DND-41 (cell line): ENCODE results near the gene STOML3.
A peak's percentile ranks its signal among the peaks of the same experiment; 100 is the strongest.

ENCODE experiments used
- ATAC-seq: fragments of 200-7000 bp; cut with Tn5 transposase; 3 replicates; pipeline ENCODE4 v1.9.1; 2021; ENCODE audit warnings: low read depth; ENCODE audit not compliant: insufficient read depth
- DNase-seq: peaks from one replicate; pipeline ENCODE4 v3.0.0-alpha.2; 2020
- H2AFZ ChIP-seq: 2 replicates; pipeline ENCODE4 v1.6.0; 2012; ENCODE audit warnings: low read depth, low read length
- H3K27ac ChIP-seq: 2 replicates; pipeline ENCODE4 v1.5.1; 2012; ENCODE audit warnings: low read length, inconsistent platforms
- H3K27me3 ChIP-seq: fragments of 200-600 bp; sonication (generic); 2 replicates; pipeline ENCODE4 v1.6.0; 2012; ENCODE audit warnings: low read length, mild to moderate bottlenecking, inconsistent platforms; ENCODE audit not compliant: insufficient read depth, poor library complexity
- H3K36me3 ChIP-seq: 2 replicates; pipeline ENCODE4 v1.5.1; 2012; ENCODE audit warnings: low read length, inconsistent platforms; ENCODE audit not compliant: insufficient read depth
- H3K4me1 ChIP-seq: 2 replicates; pipeline ENCODE4 v1.5.1; 2012; ENCODE audit warnings: mild to moderate bottlenecking, low read length; ENCODE audit not compliant: insufficient read depth
- H3K4me2 ChIP-seq: 2 replicates; pipeline ENCODE4 v1.6.0; 2012; ENCODE audit warnings: mild to moderate bottlenecking, moderate library complexity, low read length, inconsistent platforms; ENCODE audit not compliant: insufficient read depth
- H3K4me3 ChIP-seq, 2 experiments: fragments of 200-600 bp in 1 of 2; shearing (Covaris generic) in 1 of 2; 2 replicates each; pipeline ENCODE4 v1.5.1; 2012 to 2016; ENCODE audit warnings: inconsistent platforms in 2 of 2, low read length in 2 of 2, mild to moderate bottlenecking in 2 of 2, low read depth in 1 of 2, moderate library complexity in 1 of 2
- H3K79me2 ChIP-seq: 2 replicates; pipeline ENCODE4 v1.6.0; 2012; ENCODE audit warnings: low read length, inconsistent platforms; ENCODE audit not compliant: insufficient read depth
- H3K9ac ChIP-seq: 2 replicates; pipeline ENCODE4 v1.6.0; 2012; ENCODE audit warnings: low read depth, mild to moderate bottlenecking, inconsistent platforms, low read length, moderate library complexity
- H3K9me3 ChIP-seq: 2 replicates; pipeline ENCODE4 v1.5.1; 2012; ENCODE audit warnings: low read length, moderate library complexity, mild to moderate bottlenecking, inconsistent platforms; ENCODE audit not compliant: insufficient read depth, severe bottlenecking
- H4K20me1 ChIP-seq: 2 replicates; pipeline ENCODE4 v1.6.0; 2012; ENCODE audit warnings: low read length; ENCODE audit not compliant: insufficient read depth
- CTCF ChIP-seq: IDR thresholded peaks from 2 replicates; pipeline ENCODE4 v1.5.1; 2012; ENCODE audit warnings: borderline replicate concordance, low read length, moderate library complexity, mild to moderate bottlenecking; ENCODE audit not compliant: poor library complexity, severe bottlenecking; ENCODE audit errors: extremely low read depth
- EZH2 ChIP-seq: IDR thresholded peaks from 3 replicates; pipeline ENCODE4 v1.6.1; 2012; ENCODE audit warnings: borderline replicate concordance, low read depth, mild to moderate bottlenecking, moderate library complexity, low read length, inconsistent platforms; ENCODE audit not compliant: severe bottlenecking

STOML3 gene

GRCh38 chr13:39020853-39021462 is 30.3 kb upstream of the STOML3 start:
- ATAC-seq (no peak), DNase-seq (no peak)
- H3K79me2 ChIP-seq: no peaks in the 10 kb centered on the region
- no peak overlapping the region for H3K9ac ChIP-seq
- H3K4me1 ChIP-seq: no peaks in the 10 kb centered on the region
- H3K27me3 ChIP-seq: no peaks in the 10 kb centered on the region
- TF ChIP-seq EZH2 (no peak), CTCF (no peak)
- no peak overlapping the region for H3K4me2 ChIP-seq
- no peak overlapping the region for H3K27ac ChIP-seq
- no peaks in the 10 kb centered on the region for H3K9me3 ChIP-seq
- H4K20me1 ChIP-seq: no peaks in the 10 kb centered on the region; the same call in 1 of the 2 replicates
- H2AFZ ChIP-seq: no peak overlapping the region
- H3K4me3 ChIP-seq: no peak overlapping the region
- H3K36me3 ChIP-seq: peaks cover 77% of the 10 kb centered on the region

GRCh38 chr13:39016787-39017186 is 26.2 kb upstream of the STOML3 start:
- DNase-seq: peak; percentile 16
- peaks cover 77% of the 10 kb centered on the region for H3K36me3 ChIP-seq

GRCh38 chr13:39016087-39016486 is 25.5 kb upstream of the STOML3 start:
- no peaks in the 10 kb centered on the region for H3K4me1 ChIP-seq
- no peak overlapping the region for H3K4me3 ChIP-seq
- no peak overlapping the region for H3K27ac ChIP-seq
- peaks cover 77% of the 10 kb centered on the region for H3K36me3 ChIP-seq
- ATAC-seq (no peak), DNase-seq (no peak)
- no peak overlapping the region for H3K4me2 ChIP-seq
- no peak overlapping the region for H3K9ac ChIP-seq
- H3K27me3 ChIP-seq: no peaks in the 10 kb centered on the region
- no peaks in the 10 kb centered on the region for H3K9me3 ChIP-seq
- TF ChIP-seq CTCF: no peak
- no peak for TF ChIP-seq EZH2
- no peaks in the 10 kb centered on the region for H3K79me2 ChIP-seq
- H2AFZ ChIP-seq: no peak overlapping the region
- no peaks in the 10 kb centered on the region for H4K20me1 ChIP-seq

More at GRCh38 chr13:39016787-39017186, 26.2 kb upstream of the STOML3 start:
- Histone ChIP-seq H3K27ac (no peak overlapping the region), H3K4me3 (no peak overlapping the region), H2AFZ (no peak overlapping the region), H3K4me2 (no peak overlapping the region), H3K4me1 (no peaks in the 10 kb centered on the region), H3K9me3 (no peaks in the 10 kb centered on the region), H3K79me2 (no peaks in the 10 kb centered on the region), H3K9ac (no peak overlapping the region), H4K20me1 (no peaks in the 10 kb centered on the region), H3K27me3 (no peaks in the 10 kb centered on the region)
- ATAC-seq: peak; percentile 76
- TF ChIP-seq CTCF: peak; percentile 64
- no peak for TF ChIP-seq EZH2
